ENCODE data around the gene TOMM34.

The TOMM34 gene, protein sequence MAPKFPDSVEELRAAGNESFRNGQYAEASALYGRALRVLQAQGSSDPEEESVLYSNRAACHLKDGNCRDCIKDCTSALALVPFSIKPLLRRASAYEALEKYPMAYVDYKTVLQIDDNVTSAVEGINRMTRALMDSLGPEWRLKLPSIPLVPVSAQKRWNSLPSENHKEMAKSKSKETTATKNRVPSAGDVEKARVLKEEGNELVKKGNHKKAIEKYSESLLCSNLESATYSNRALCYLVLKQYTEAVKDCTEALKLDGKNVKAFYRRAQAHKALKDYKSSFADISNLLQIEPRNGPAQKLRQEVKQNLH
- total RNA-seq = 12.1 to 12.8 reads per million in 2 donors

DNA sequence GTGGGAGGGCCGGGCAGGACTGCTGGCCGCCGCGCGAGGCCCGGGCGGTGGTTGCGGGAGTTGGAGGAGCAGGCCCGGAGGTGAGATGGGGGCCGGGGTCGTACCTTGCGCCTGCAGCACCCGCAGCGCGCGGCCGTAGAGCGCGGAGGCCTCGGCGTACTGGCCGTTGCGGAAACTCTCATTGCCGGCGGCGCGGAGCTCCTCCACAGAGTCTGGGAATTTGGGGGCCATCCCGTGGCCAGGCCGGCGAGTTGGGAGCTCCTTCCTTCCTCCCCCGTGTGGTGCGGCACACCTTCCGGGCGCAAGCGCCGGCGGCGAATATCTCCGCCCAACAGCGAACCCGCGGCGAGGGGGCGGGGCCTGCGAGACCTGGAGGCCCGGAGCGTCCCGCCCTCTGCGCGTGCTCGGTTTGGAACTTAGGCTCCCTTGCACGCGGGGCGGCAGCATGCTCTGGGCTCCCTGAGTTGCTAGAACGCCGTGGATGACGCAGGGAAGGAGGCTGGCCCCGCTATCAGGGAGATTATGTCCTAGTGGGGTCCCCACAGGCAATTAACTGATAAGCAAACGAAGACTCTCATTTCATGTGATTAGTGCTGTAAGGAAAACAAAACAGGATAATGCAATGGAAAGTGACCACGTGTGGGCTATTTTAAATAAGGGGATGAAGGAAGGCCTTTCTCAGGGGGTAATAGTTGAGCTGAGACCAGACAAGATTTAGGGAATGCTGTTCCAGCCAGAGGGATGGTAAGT is at the start of gene TOMM34:
Gene TOMM34 (minus strand): TSS at position 295 of the 750 bp plus-strand sequence. CDS start 64 bp downstream, at position 231.
- peak; percentile 87 to 95 (median 93) for DNase-seq

GRCh38 chr20:45008521-45009049 is 48.4 kb upstream of the TOMM34 start:
- no peak for DNase-seq

DNA sequence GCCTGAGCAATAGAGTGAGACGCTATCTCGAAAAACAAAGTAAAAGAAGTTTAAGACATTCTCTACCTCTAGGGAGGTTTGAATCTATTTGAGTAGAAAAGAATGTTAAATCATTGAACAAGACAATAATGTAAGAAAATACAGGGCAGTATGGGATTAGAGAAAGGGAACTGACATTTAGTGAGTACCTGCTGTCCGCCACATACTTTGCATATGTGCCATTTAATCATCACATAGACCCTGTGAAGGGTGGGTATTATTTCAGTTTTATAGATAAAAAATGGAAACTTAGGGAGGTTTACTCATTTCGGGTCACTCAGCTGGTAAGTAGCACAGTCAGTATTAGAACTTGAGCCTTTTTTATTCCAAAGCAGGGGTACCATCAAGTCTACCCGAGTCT is 37.5 kb upstream of the TOMM34 start:
- no peak for DNase-seq

DNA sequence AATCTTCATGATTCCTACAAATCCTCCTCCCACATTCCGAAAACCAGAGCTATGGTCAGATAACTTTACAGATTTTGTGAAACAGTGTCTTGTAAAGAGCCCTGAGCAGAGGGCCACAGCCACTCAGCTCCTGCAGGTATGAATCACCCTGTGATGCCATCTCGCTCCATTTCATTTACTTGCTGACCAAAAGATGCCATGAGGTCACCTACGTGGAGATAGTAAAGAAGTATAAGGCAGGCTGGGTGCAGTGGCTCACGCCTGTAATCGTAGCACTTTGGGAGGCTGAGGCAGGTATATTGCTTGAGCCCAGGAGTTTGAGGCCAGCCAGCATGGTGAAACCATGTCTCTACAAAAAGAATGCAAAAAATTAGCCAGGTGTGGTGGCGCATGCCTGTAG is 37.0 kb upstream of the TOMM34 start:
- DNase-seq = no peak

DNA sequence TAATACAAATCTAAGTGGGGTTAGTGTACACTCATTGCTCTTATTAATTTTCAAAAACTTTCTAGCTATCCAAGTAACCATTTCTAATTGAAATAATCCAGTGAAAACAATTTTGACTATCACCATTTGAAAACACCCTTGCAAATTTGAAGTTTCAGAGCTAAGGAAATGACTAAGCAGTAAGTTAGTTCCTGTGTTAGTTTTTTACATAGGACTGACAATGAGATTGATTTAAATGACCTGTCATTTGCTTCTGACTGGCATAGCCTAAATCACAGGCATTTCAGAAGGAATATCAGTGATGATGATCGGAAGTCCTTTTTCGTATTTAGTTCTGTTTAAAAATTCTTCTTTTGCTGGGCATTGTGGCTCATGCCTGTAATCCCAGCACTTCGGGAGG is 33.1 kb upstream of the TOMM34 start:
- peak in 1 of 5 experiments; percentile 65 for DNase-seq

DNA sequence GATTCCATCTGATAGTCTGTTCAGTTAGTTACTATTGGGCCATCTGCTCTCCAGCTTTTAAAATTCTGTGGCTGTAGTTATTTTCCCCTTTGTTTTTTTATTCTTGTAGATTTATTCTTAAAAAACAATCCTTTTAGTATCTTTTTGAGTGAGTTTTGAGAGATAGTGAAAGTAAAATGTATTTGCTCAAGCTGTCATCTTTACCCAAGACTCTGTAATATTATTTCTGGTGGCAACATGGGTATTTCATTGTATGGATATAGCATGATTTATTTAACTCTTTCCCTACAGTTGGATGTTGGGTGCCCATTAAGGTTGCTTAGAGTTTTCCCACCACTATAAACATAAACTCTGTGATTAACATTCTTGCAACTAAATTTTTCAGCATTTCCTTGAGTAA is 30.8 kb upstream of the TOMM34 start:
- no peak for DNase-seq

GRCh38 chr20:44990425-44990824 is 30.2 kb upstream of the TOMM34 start:
- DNase-seq = peak in 2 of 5 experiments; percentile 30 to 66

GRCh38 chr20:44988631-44989171 is 28.5 kb upstream of the TOMM34 start:
- DNase-seq = no peak

DNA sequence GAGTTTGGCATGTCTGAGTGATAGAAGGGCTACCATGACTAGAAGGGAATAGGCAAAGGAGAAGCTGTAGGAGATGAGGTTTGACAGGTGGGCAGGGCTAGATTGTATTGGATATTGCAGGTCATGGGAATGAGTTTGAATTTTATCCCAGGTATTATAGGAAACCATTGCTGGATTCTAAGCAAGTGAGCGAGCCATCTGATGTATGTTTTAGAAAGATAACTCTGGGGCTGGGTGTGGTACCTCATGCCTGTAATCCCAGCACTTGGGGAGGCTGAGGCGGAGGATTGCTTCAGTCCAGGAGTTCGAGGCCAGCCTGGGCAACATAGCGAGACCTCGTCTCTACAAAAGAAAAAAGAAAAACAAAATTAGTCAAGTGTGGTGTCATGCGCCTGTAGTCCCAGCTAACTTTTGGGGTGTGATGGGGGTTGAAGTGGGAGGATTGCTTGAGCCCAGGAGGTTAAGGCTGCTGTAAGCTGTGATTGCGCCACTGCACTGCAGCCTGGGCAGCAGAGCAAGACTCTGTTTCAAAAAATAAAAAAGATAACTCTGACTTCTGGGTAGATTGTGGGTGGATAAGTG is 23.0 kb upstream of the TOMM34 start:
- DNase-seq = no peak

GRCh38 chr20:44981736-44982406 is 21.7 kb upstream of the TOMM34 start:
- peak in 1 of 5 experiments; percentile 48 for DNase-seq

GRCh38 chr20:44979090-44979621 is 19.0 kb upstream of the TOMM34 start:
- DNase-seq = peak in 4 of 5 experiments; percentile 24 to 92 (median 68)

GRCh38 chr20:44976698-44977097 is 16.5 kb upstream of the TOMM34 start:
- DNase-seq = no peak

GRCh38 chr20:44973053-44973452 is 12.9 kb upstream of the TOMM34 start:
- no peak for DNase-seq

GRCh38 chr20:44970243-44970757 is 10.1 kb upstream of the TOMM34 start:
- peak in 1 of 5 experiments; percentile 65 for DNase-seq

DNA sequence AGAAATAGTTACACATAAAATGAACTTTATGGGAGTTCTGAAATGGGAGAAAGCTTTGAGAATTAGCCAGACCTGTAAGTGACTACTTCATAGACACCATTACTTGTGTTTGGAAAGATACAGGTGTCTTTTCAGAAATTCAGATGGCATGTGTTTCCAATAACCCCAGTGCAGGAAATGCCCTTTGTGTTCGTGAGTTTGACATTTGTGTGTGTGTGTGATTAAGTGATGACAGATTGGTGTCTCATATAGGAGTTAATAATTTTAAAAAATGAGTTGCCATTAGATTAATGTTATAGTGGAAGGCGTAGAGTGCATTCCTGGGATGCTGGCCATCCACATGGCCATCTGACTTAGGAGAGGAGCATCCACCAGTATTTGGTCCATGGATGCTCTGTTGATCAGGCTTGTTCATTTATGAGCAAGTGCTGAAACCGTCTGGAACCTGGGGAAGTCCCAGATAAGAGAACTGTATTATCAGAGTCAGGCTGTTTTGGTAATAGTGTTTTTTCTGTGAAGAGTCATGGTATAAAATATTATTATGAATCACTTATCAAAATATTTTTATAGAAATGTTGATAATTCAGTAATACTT is 9.2 kb upstream of the TOMM34 start:
- peak in 1 of 5 experiments; percentile 55 for DNase-seq

- DNase-seq = peak in 2 of 5 experiments; percentile 48 to 84
These were observed 7.1 kb upstream of the TOMM34 start for GRCh38 chr20:44967207-44967807.

GRCh38 chr20:44966030-44966961 is 6.1 kb upstream of the TOMM34 start, which contains the start of gene STK4:
STK4 (plus strand) TSS chr20:44966512; CDS start chr20:44966569, 57 bp downstream.
- peak; percentile 92 to 98 (median 93) for DNase-seq

GRCh38 chr20:44965651-44966029 is 5.4 kb upstream of the TOMM34 start:
- DNase-seq = no peak

GRCh38 chr20:44963325-44964215 is 3.4 kb upstream of the TOMM34 start:
- DNase-seq = no peak

Measured in T-helper 2 cell (primary cell).